DND-41 (cell line): ENCODE results near the gene TACC3.

Experiments
- ATAC-seq: fragments of 200-7000 bp; cut with Tn5 transposase; 3 replicates; pipeline ENCODE4 v1.9.1; 2021; ENCODE audit warnings: low read depth; ENCODE audit not compliant: insufficient read depth
- DNase-seq: peaks from one replicate; pipeline ENCODE4 v3.0.0-alpha.2; 2020
- H2AFZ ChIP-seq: 2 replicates; pipeline ENCODE4 v1.6.0; 2012; ENCODE audit warnings: low read depth, low read length
- H3K27ac ChIP-seq: 2 replicates; pipeline ENCODE4 v1.5.1; 2012; ENCODE audit warnings: low read length, inconsistent platforms
- H3K27me3 ChIP-seq: fragments of 200-600 bp; sonication (generic); 2 replicates; pipeline ENCODE4 v1.6.0; 2012; ENCODE audit warnings: low read length, mild to moderate bottlenecking, inconsistent platforms; ENCODE audit not compliant: insufficient read depth, poor library complexity
- H3K36me3 ChIP-seq: 2 replicates; pipeline ENCODE4 v1.5.1; 2012; ENCODE audit warnings: low read length, inconsistent platforms; ENCODE audit not compliant: insufficient read depth
- H3K4me1 ChIP-seq: 2 replicates; pipeline ENCODE4 v1.5.1; 2012; ENCODE audit warnings: mild to moderate bottlenecking, low read length; ENCODE audit not compliant: insufficient read depth
- H3K4me2 ChIP-seq: 2 replicates; pipeline ENCODE4 v1.6.0; 2012; ENCODE audit warnings: mild to moderate bottlenecking, moderate library complexity, low read length, inconsistent platforms; ENCODE audit not compliant: insufficient read depth
- H3K4me3 ChIP-seq, 2 experiments: fragments of 200-600 bp in 1 of 2; shearing (Covaris generic) in 1 of 2; 2 replicates each; pipeline ENCODE4 v1.5.1; 2012 to 2016; ENCODE audit warnings: inconsistent platforms in 2 of 2, low read length in 2 of 2, mild to moderate bottlenecking in 2 of 2, low read depth in 1 of 2, moderate library complexity in 1 of 2
- H3K79me2 ChIP-seq: 2 replicates; pipeline ENCODE4 v1.6.0; 2012; ENCODE audit warnings: low read length, inconsistent platforms; ENCODE audit not compliant: insufficient read depth
- H3K9ac ChIP-seq: 2 replicates; pipeline ENCODE4 v1.6.0; 2012; ENCODE audit warnings: low read depth, mild to moderate bottlenecking, inconsistent platforms, low read length, moderate library complexity
- H3K9me3 ChIP-seq: 2 replicates; pipeline ENCODE4 v1.5.1; 2012; ENCODE audit warnings: low read length, moderate library complexity, mild to moderate bottlenecking, inconsistent platforms; ENCODE audit not compliant: insufficient read depth, severe bottlenecking
- H4K20me1 ChIP-seq: 2 replicates; pipeline ENCODE4 v1.6.0; 2012; ENCODE audit warnings: low read length; ENCODE audit not compliant: insufficient read depth
- CTCF ChIP-seq: IDR thresholded peaks from 2 replicates; pipeline ENCODE4 v1.5.1; 2012; ENCODE audit warnings: borderline replicate concordance, low read length, moderate library complexity, mild to moderate bottlenecking; ENCODE audit not compliant: poor library complexity, severe bottlenecking; ENCODE audit errors: extremely low read depth
- EZH2 ChIP-seq: IDR thresholded peaks from 3 replicates; pipeline ENCODE4 v1.6.1; 2012; ENCODE audit warnings: borderline replicate concordance, low read depth, mild to moderate bottlenecking, moderate library complexity, low read length, inconsistent platforms; ENCODE audit not compliant: severe bottlenecking

TACC3 gene

GRCh38 chr4:1787411-1788077 lies 66.2 kb downstream of the TACC3 start:
- no peak for DNase-seq

GRCh38 chr4:1788254-1788973 lies 67.1 kb downstream of the TACC3 start:
- Histone ChIP-seq H3K4me3 (no peak overlapping the region), H4K20me1 (peaks cover 6% of the 10 kb centered on the region; the same call in 1 of the 2 replicates), H3K27me3 (no peaks in the 10 kb centered on the region), H3K79me2 (no peaks in the 10 kb centered on the region), H3K36me3 (no peaks in the 10 kb centered on the region), H3K9ac (no peak overlapping the region), H3K27ac (no peak overlapping the region), H3K4me2 (no peak overlapping the region), H2AFZ (no peak overlapping the region), H3K9me3 (no peaks in the 10 kb centered on the region), H3K4me1 (peaks cover 3% of the 10 kb centered on the region)
- DNase-seq = no peak
- no peak for ATAC-seq
- TF ChIP-seq EZH2 (no peak), CTCF (no peak)

More at GRCh38 chr4:1787411-1788077, 66.2 kb downstream of the TACC3 start:
- Histone ChIP-seq H2AFZ (no peak overlapping the region), H3K4me3 (no peak overlapping the region), H3K36me3 (no peaks in the 10 kb centered on the region), H3K9me3 (no peaks in the 10 kb centered on the region), H3K4me1 (no peaks in the 10 kb centered on the region; the same call in 1 of the 2 replicates), H3K27ac (no peak overlapping the region), H3K9ac (no peak overlapping the region), H4K20me1 (peaks cover 6% of the 10 kb centered on the region; the same call in 1 of the 2 replicates), H3K27me3 (no peaks in the 10 kb centered on the region), H3K79me2 (no peaks in the 10 kb centered on the region), H3K4me2 (no peak overlapping the region)
- no peak for TF ChIP-seq CTCF
- no peak for TF ChIP-seq EZH2
- ATAC-seq = no peak

- Histone ChIP-seq H2AFZ (no peak overlapping the region), H3K36me3 (no peaks in the 10 kb centered on the region), H3K27ac (no peak overlapping the region), H3K9me3 (no peaks in the 10 kb centered on the region), H3K9ac (no peak overlapping the region), H3K79me2 (no peaks in the 10 kb centered on the region), H3K27me3 (no peaks in the 10 kb centered on the region), H4K20me1 (peaks cover 6% of the 10 kb centered on the region; the same call in 1 of the 2 replicates), H3K4me2 (no peak overlapping the region), H3K4me3 (no peak overlapping the region), H3K4me1 (peaks cover 11% of the 10 kb centered on the region)
- DNase-seq (no peak), ATAC-seq (no peak)
- TF ChIP-seq EZH2 = no peak
- no peak for TF ChIP-seq CTCF
Measured at GRCh38 chr4:1789552-1789951, 68.2 kb downstream of the TACC3 start.
